SU-DHL-6 (cell line): Measurements from ENCODE around the gene INPP5B.

ENCODE experiments used
- CTCF ChIP-seq: fragments of 200-600 bp; sonication (generic); IDR thresholded peaks from one replicate; pipeline ENCODE4 v1.5.1; 2017; ENCODE audit warnings: antibody characterized with exemption, mild to moderate bottlenecking, low read length, moderate library complexity; ENCODE audit not compliant: insufficient read depth, poor library complexity, severe bottlenecking
- EZH2phosphoT487 ChIP-seq: fragments of 200-600 bp; sonication (generic), shearing (Covaris generic); conservative IDR thresholded peaks from 2 replicates; pipeline ENCODE4 v1.6.1; 2018; ENCODE audit warnings: mild to moderate bottlenecking, antibody characterized with exemption, low read length, moderate library complexity, mixed read lengths

- no peak for TF ChIP-seq CTCF
- no peak for TF ChIP-seq EZH2phosphoT487
These were observed 110.1 kb downstream of the INPP5B start for GRCh38 chr1:37836788-37837187.
